ENCODE results near the gene MAPK8IP3.

The MAPK8IP3 gene

GRCh38 chr16:1780677-1781072 lies 74.7 kb downstream of the MAPK8IP3 start:
- no peak for TF ChIP-seq EZH2 (IDR thresholded peaks at IDR 0.05; ENCODE audit: borderline replicate concordance, low read depth, low read length, severe bottlenecking)
- no peak for TF ChIP-seq CTCF (IDR thresholded peaks at IDR 0.05; ENCODE audit: borderline replicate concordance, extremely low read depth, low read length, poor library complexity, severe bottlenecking)
- Histone ChIP-seq H3K27me3 (ENCODE audit: insufficient read depth, low read length, poor library complexity) (no peaks in the 10 kb centered on the region), H3K36me3 (ENCODE audit: insufficient read depth, low read length) (peaks cover 68% of the 10 kb centered on the region), H3K4me2 (ENCODE audit: insufficient read depth, low read length) (peak overlapping the region; percentile 95), H3K9me3 (ENCODE audit: insufficient read depth, low read length, severe bottlenecking) (no peaks in the 10 kb centered on the region), H3K4me3 (ENCODE audit: low read depth in 1 of 2, low read length in 2 of 2) (peak overlapping the region in 1 of 2 experiments; percentile 83; a peak in 2 of 4 replicates), H3K27ac (ENCODE audit: low read length) (no peak overlapping the region; the same call in 1 of the 2 replicates), H3K4me1 (ENCODE audit: insufficient read depth, low read length) (peaks cover 45% of the 10 kb centered on the region), H3K79me2 (ENCODE audit: insufficient read depth, low read length) (peaks cover 66% of the 10 kb centered on the region), H3K9ac (ENCODE audit: low read depth, low read length) (peak overlapping the region; percentile 83; the same call in 1 of the 2 replicates), H2AFZ (ENCODE audit: low read depth, low read length) (no peak overlapping the region), H4K20me1 (ENCODE audit: insufficient read depth, low read length) (peaks cover 74% of the 10 kb centered on the region)
- ATAC-seq (ENCODE audit: insufficient read depth, low read depth) (no peak), DNase-seq (no peak)

DNA sequence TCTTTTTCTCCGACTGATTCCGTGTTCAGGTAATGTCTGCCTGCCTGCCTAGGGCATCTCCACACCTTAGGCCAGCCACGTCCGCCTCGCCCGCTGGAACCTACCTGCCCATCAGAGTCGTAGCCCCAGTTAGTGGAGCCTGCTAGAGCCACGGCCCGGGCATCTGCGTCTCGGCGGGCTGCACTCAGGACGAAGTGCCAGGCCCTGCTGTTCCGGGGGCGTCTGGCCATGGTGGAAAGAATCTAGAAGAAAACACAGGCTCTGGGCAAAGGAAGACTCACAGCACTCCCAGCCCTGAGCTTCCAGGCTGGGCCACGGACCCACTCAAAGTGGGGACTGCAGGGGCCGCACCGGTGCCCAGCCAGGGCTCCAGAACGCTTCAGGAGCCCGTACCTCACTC lies 75.3 kb downstream of the MAPK8IP3 start:
- peak overlapping the region; percentile 95 for H3K4me2 ChIP-seq (ENCODE audit: insufficient read depth, low read length)
- ATAC-seq (ENCODE audit: insufficient read depth, low read depth) (no peak), DNase-seq (no peak)
- peaks cover 68% of the 10 kb centered on the region for H3K36me3 ChIP-seq (ENCODE audit: insufficient read depth, low read length)
- peaks cover 74% of the 10 kb centered on the region for H4K20me1 ChIP-seq (ENCODE audit: insufficient read depth, low read length)
- peak overlapping the region; percentile 83 to 97; a peak in 3 of 4 replicates for H3K4me3 ChIP-seq (ENCODE audit: low read depth in 1 of 2, low read length in 2 of 2)
- H3K79me2 ChIP-seq (ENCODE audit: insufficient read depth, low read length): peaks cover 71% of the 10 kb centered on the region
- no peak overlapping the region for H2AFZ ChIP-seq (ENCODE audit: low read depth, low read length)
- H3K9me3 ChIP-seq (ENCODE audit: insufficient read depth, low read length, severe bottlenecking): no peaks in the 10 kb centered on the region
- H3K4me1 ChIP-seq (ENCODE audit: insufficient read depth, low read length): peaks cover 48% of the 10 kb centered on the region
- peak overlapping the region; percentile 83 for H3K9ac ChIP-seq (ENCODE audit: low read depth, low read length)
- H3K27ac ChIP-seq (ENCODE audit: low read length): peak overlapping the region; percentile 64; the same call in 1 of the 2 replicates
- no peak for TF ChIP-seq CTCF (IDR thresholded peaks at IDR 0.05; ENCODE audit: borderline replicate concordance, extremely low read depth, low read length, poor library complexity, severe bottlenecking)
- TF ChIP-seq EZH2 (IDR thresholded peaks at IDR 0.05; ENCODE audit: borderline replicate concordance, low read depth, low read length, severe bottlenecking): no peak
- no peaks in the 10 kb centered on the region for H3K27me3 ChIP-seq (ENCODE audit: insufficient read depth, low read length, poor library complexity)

DNA sequence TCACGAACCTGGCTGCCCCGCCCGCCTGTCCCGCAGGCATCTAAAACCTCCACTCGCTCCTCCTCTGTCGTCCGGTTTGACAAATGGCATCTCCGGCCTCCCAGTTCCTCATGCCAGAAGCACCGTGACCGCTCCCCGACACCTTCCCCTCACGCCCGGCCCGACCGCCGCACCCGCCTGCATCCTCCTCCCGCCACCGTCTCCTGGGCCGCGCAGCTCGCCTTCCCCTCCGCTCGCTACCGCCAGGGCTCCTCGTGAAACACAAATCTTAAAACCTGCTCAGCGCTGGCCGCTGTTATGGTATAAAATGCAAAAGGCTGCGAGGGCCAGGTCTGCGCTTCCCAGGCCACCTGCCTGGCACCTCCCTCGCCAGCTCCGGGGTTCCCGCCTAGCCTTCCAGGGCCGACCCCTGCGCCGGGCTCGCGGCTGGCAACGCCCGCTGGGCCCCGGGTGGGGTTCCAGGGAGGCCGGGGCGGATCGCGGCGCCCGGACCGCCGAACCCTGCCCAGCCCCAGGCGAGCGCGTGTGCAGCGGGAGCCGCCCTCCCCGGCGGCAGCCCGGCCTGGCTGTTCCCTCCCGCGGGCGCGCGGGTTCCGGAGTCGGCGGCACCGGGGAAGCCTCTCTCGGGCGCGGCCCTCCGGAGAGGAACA lies 75.9 kb downstream of the MAPK8IP3 start:
- H3K36me3 ChIP-seq (ENCODE audit: insufficient read depth, low read length): peaks cover 68% of the 10 kb centered on the region
- peak overlapping the region; percentile 64 for H3K27ac ChIP-seq (ENCODE audit: low read length)
- peak overlapping the region; percentile 75 for H2AFZ ChIP-seq (ENCODE audit: low read depth, low read length)
- peaks cover 77% of the 10 kb centered on the region for H4K20me1 ChIP-seq (ENCODE audit: insufficient read depth, low read length)
- H3K4me3 ChIP-seq (ENCODE audit: low read depth in 1 of 2, low read length in 2 of 2): peak overlapping the region; percentile 83 to 97; a peak in 3 of 4 replicates
- ATAC-seq (ENCODE audit: insufficient read depth, low read depth): peak; percentile 8; the same call in 1 of the 3 replicates
- H3K9ac ChIP-seq (ENCODE audit: low read depth, low read length): peak overlapping the region; percentile 83
- DNase-seq: peak; percentile 34
- H3K27me3 ChIP-seq (ENCODE audit: insufficient read depth, low read length, poor library complexity): no peaks in the 10 kb centered on the region
- H3K4me2 ChIP-seq (ENCODE audit: insufficient read depth, low read length): peak overlapping the region; percentile 95
- peaks cover 77% of the 10 kb centered on the region for H3K79me2 ChIP-seq (ENCODE audit: insufficient read depth, low read length)
- TF ChIP-seq EZH2 (IDR thresholded peaks at IDR 0.05; ENCODE audit: borderline replicate concordance, low read depth, low read length, severe bottlenecking) (no peak), CTCF (IDR thresholded peaks at IDR 0.05; ENCODE audit: borderline replicate concordance, extremely low read depth, low read length, poor library complexity, severe bottlenecking) (peak; percentile 14)
- H3K4me1 ChIP-seq (ENCODE audit: insufficient read depth, low read length): peaks cover 49% of the 10 kb centered on the region
- no peaks in the 10 kb centered on the region for H3K9me3 ChIP-seq (ENCODE audit: insufficient read depth, low read length, severe bottlenecking)

Data from DND-41 (cell line).